ENCODE measurements around the gene ADPRHL1. TPM values are rescaled to one million over a fixed set of nuclear protein-coding genes. Genes with fewer than 3 reads are reported as not detected.

Gene ADPRHL1
- total and polyA plus RNA-seq, 2 donors (not counting 1 experiment from before 2014, with no cell fraction given) = 0.28 to 1.3 TPM

DNA sequence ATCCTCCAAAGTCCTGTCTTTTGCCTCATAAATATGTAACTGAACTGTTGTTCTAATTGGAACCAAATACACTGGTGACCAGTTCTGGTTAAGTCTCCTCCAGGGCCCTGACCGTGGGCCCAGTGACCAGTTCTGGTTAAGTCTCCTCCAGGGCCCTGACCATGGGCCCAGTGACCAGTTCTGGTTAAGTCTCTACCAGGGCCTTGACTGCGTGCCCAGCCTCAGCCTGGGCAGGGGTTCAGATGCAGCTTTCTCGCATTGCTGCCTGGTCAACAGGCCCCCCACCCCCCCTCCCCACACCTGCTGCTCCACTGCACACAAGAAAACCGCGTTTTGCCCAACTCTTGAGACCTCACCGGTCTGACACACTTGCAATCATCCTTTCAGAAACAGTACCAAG is 85.5 kb downstream of the ADPRHL1 start:
- peaks cover 6% of the 10 kb centered on the region for H3K4me1 Mint-ChIP-seq
- Histone ChIP-seq H3K4me1 (ENCODE audit: control insufficient read depth in 2 of 2, insufficient read depth in 2 of 2, low read length in 2 of 2) (peaks cover 8 to 10% of the 10 kb centered on the region in 2 donors), H3K36me3 (replicated peaks in 1 of 2; ENCODE audit: control extremely low read depth in 1 of 2, control insufficient read depth in 1 of 2, extremely low read depth in 1 of 2, insufficient read depth in 2 of 2, low read length in 1 of 2) (no peaks in the 10 kb centered on the region), H3K79me2 (ENCODE audit: control insufficient read depth, insufficient read depth, low read length) (no peaks in the 10 kb centered on the region), H3K27ac (ENCODE audit: low read length in 2 of 2) (no peak overlapping the region), H3K27me3 (replicated peaks in 1 of 4; ENCODE audit: control extremely low read depth in 1 of 4, control insufficient read depth in 3 of 4, insufficient read depth in 4 of 4, low read length in 3 of 4) (peaks cover 0 to 25% (median 10%) of the 10 kb centered on the region in 4 experiments), H3K4me2 (replicated peaks; ENCODE audit: low read depth, low read length, poor library complexity, severe bottlenecking) (no peak overlapping the region), H2AFZ (ENCODE audit: insufficient read depth, low read depth, low read length, poor library complexity, severe bottlenecking) (no peak overlapping the region), H4K20me1 (ENCODE audit: control insufficient read depth, insufficient read depth, low read length, poor library complexity, severe bottlenecking) (no peaks in the 10 kb centered on the region), H3K4me3 (ENCODE audit: control extremely low read depth in 1 of 5, extremely low read depth in 1 of 5, insufficient read depth in 1 of 5, low read depth in 2 of 5, low read length in 4 of 5) (no peak overlapping the region), H3K9me3 (ENCODE audit: control extremely low read depth in 1 of 3, control insufficient read depth in 2 of 3, insufficient read depth in 1 of 3, low read length in 2 of 3) (peaks cover 0 to 13% (median 0%) of the 10 kb centered on the region in 3 donors), H3K9ac (ENCODE audit: low read length) (no peak overlapping the region)
- H3K4me3 Mint-ChIP-seq = no peak overlapping the region
- CTCF ChIA-PET = no interaction called here
- H3K27ac Mint-ChIP-seq = no peak overlapping the region
- intact Hi-C loops (cut with micrococcal nuclease) = no loop called here
- peaks cover 14% of the 10 kb centered on the region for H3K27me3 Mint-ChIP-seq
- POLR2A ChIA-PET = no interaction called here
- DNase-seq (no peak), ATAC-seq (ENCODE audit: low read depth) (no peak)
- TF ChIP-seq, protein P1, sequence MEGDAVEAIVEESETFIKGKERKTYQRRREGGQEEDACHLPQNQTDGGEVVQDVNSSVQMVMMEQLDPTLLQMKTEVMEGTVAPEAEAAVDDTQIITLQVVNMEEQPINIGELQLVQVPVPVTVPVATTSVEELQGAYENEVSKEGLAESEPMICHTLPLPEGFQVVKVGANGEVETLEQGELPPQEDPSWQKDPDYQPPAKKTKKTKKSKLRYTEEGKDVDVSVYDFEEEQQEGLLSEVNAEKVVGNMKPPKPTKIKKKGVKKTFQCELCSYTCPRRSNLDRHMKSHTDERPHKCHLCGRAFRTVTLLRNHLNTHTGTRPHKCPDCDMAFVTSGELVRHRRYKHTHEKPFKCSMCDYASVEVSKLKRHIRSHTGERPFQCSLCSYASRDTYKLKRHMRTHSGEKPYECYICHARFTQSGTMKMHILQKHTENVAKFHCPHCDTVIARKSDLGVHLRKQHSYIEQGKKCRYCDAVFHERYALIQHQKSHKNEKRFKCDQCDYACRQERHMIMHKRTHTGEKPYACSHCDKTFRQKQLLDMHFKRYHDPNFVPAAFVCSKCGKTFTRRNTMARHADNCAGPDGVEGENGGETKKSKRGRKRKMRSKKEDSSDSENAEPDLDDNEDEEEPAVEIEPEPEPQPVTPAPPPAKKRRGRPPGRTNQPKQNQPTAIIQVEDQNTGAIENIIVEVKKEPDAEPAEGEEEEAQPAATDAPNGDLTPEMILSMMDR (IDR thresholded peaks at IDR 0.05) = no peak
- TF ChIP-seq EZH2 (IDR thresholded peaks at IDR 0.05; ENCODE audit: borderline replicate concordance, insufficient read depth, low read depth, low read length, poor library complexity, severe bottlenecking) = no peak
- no peaks in the 10 kb centered on the region for H3K9me3 Mint-ChIP-seq (ENCODE audit: insufficient read depth)
- WGBS (ENCODE audit: insufficient coverage) = 78% methylated on average over 5 of the region's 6 CpGs

DNA sequence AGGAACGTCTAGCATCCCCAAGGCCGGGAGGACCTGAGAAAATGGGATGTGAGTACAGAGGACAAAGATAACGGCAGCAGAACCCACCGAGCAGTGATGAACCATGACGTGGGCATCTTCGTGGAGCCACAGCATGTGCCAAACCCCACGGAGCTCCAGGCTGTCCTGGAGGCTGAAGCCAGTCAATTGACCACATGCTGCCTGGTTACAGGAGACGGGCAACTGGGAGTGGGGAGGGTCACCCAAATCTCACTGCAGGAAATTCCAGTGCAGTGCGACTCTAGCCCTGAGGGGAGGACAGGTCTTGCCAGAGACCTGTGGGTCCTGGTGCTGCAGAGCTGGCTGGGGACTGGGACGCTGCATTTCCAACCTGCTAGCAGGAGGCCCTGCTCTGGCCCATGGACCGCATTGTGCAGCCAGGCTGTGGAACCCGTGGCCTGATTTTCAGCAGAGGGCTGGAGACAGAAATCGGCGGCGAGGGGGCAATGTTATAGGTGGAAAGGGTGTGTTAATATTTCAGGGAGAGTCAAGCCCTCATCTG is 86.2 kb downstream of the ADPRHL1 start:
- no peak for TF ChIP-seq EZH2 (IDR thresholded peaks at IDR 0.05; ENCODE audit: borderline replicate concordance, insufficient read depth, low read depth, low read length, poor library complexity, severe bottlenecking)
- TF ChIP-seq, protein P1 (IDR thresholded peaks at IDR 0.05) = no peak
- Histone ChIP-seq H3K27ac (ENCODE audit: low read length in 2 of 2) (no peak overlapping the region), H4K20me1 (ENCODE audit: control insufficient read depth, insufficient read depth, low read length, poor library complexity, severe bottlenecking) (no peaks in the 10 kb centered on the region), H3K4me1 (ENCODE audit: control insufficient read depth in 2 of 2, insufficient read depth in 2 of 2, low read length in 2 of 2) (peaks cover 8 to 10% of the 10 kb centered on the region in 2 donors), H3K79me2 (ENCODE audit: control insufficient read depth, insufficient read depth, low read length) (no peaks in the 10 kb centered on the region), H3K36me3 (replicated peaks in 1 of 2; ENCODE audit: control extremely low read depth in 1 of 2, control insufficient read depth in 1 of 2, extremely low read depth in 1 of 2, insufficient read depth in 2 of 2, low read length in 1 of 2) (no peaks in the 10 kb centered on the region), H3K9me3 (ENCODE audit: control extremely low read depth in 1 of 3, control insufficient read depth in 2 of 3, insufficient read depth in 1 of 3, low read length in 2 of 3) (peaks cover 0 to 18% (median 0%) of the 10 kb centered on the region in 3 donors), H2AFZ (ENCODE audit: insufficient read depth, low read depth, low read length, poor library complexity, severe bottlenecking) (no peak overlapping the region), H3K4me3 (ENCODE audit: control extremely low read depth in 1 of 5, extremely low read depth in 1 of 5, insufficient read depth in 1 of 5, low read depth in 2 of 5, low read length in 4 of 5) (no peak overlapping the region), H3K9ac (ENCODE audit: low read length) (no peak overlapping the region), H3K27me3 (replicated peaks in 1 of 4; ENCODE audit: control extremely low read depth in 1 of 4, control insufficient read depth in 3 of 4, insufficient read depth in 4 of 4, low read length in 3 of 4) (peaks cover 0 to 30% (median 13%) of the 10 kb centered on the region in 4 experiments), H3K4me2 (replicated peaks; ENCODE audit: low read depth, low read length, poor library complexity, severe bottlenecking) (no peak overlapping the region)
- H3K4me1 Mint-ChIP-seq = peaks cover 6% of the 10 kb centered on the region
- intact Hi-C loops (cut with micrococcal nuclease) = no loop called here
- no peak for DNase-seq
- CTCF ChIA-PET = no interaction called here
- H3K4me3 Mint-ChIP-seq = no peak overlapping the region
- POLR2A ChIA-PET = no interaction called here
- WGBS (ENCODE audit: insufficient coverage) = 85% methylated on average over 12 of the region's 15 CpGs
- peaks cover 16% of the 10 kb centered on the region for H3K27me3 Mint-ChIP-seq
- no peaks in the 10 kb centered on the region for H3K9me3 Mint-ChIP-seq (ENCODE audit: insufficient read depth)
- no peak for ATAC-seq (ENCODE audit: low read depth)
- no peak overlapping the region for H3K27ac Mint-ChIP-seq
